Measurements from ENCODE around the gene FNDC3B. TPM values are rescaled to one million over a fixed set of nuclear protein-coding genes. Genes with fewer than 3 reads are reported as not detected.

FNDC3B gene
- total and polyA plus RNA-seq, 9 of the 15 experiments (the other 6 are each of a cell fraction or from before 2014, with no cell fraction given): 7.0 to 35.8 (median 16.2) TPM

GRCh38 chr3:172085557-172085895 lies 46.1 kb downstream of the FNDC3B start:
- POLR2A ChIA-PET: interaction anchor here (0.9 to 1.6 kb wide), 5 partner anchors 11 to 574 kb away, joined by 3 to 5 read pairs (median 4); no protein-coding TSS in a partner anchor
- intact Hi-C loops (cut with micrococcal nuclease): no loop called here
- H2AFZ ChIP-seq (ENCODE audit: low read depth, low read length): no peak overlapping the region
- peaks cover 32% of the 10 kb centered on the region for H3K36me3 ChIP-seq (ENCODE audit: control insufficient read depth, insufficient read depth, low read length)
- H4K20me1 ChIP-seq (replicated peaks; ENCODE audit: control insufficient read depth, insufficient read depth, low read length): no peaks in the 10 kb centered on the region
- DNase-seq (ENCODE audit: extremely low read depth in 1 of 4, low spot score in 3 of 4): no peak
- H3K4me3 ChIP-seq: no peak overlapping the region
- peaks cover 99% of the 10 kb centered on the region for H3K79me2 ChIP-seq (ENCODE audit: control insufficient read depth, insufficient read depth, low read length)
- CTCF ChIA-PET (ENCODE audit: low intra/inter-chr PET ratio): no interaction called here
- no peak for ATAC-seq
- no TSS peak for BruUV-seq (replicated peaks)
- in situ Hi-C loops (cut with MboI): no loop called here
- peaks cover 0 to 39% of the 10 kb centered on the region in 2 experiments; a peak in 3 of 5 replicates for H3K4me1 ChIP-seq (replicated peaks in 1 of 2; ENCODE audit: control insufficient read depth in 2 of 2, insufficient read depth in 2 of 2, low read length in 2 of 2)
- no peak overlapping the region for H3K27ac ChIP-seq (ENCODE audit: extremely low read depth, low read depth, low read length)
- no peaks in the 10 kb centered on the region for H3K9me1 ChIP-seq (ENCODE audit: control insufficient read depth, insufficient read depth, low read length)
- no peaks in the 10 kb centered on the region for H3K27me3 ChIP-seq (ENCODE audit: control insufficient read depth in 2 of 2, insufficient read depth in 2 of 2, low read length in 2 of 2)
- H3K9me3 ChIP-seq (replicated peaks; ENCODE audit: control insufficient read depth, insufficient read depth, low read depth, low read length): no peaks in the 10 kb centered on the region
- no peak for FAIRE-seq
- no peak overlapping the region for H3K9ac ChIP-seq (ENCODE audit: insufficient read depth in 1 of 2, low read depth in 2 of 2, low read length in 2 of 2)
- TF ChIP-seq MEF2D (tag; conservative IDR thresholded peaks at IDR 0.05; ENCODE audit: low read depth) (no peak), ZNF551 (CRISPR knock-in tag; IDR thresholded peaks at IDR 0.05) (no peak), GABPA (tag; conservative IDR thresholded peaks at IDR 0.05; ENCODE audit: low read depth) (no peak), CREBBP (IDR thresholded peaks at IDR 0.05; ENCODE audit: low read depth, low read length) (no peak), ZNF785 (CRISPR knock-in tag; IDR thresholded peaks at IDR 0.05) (no peak), PML (IDR thresholded peaks at IDR 0.05; ENCODE audit: low read length) (no peak), ZFP36 (IDR thresholded peaks at IDR 0.05; ENCODE audit: low read depth, low read length, partially characterized antibody) (no peak), GABPB2 (CRISPR knock-in tag; conservative IDR thresholded peaks at IDR 0.05) (no peak), ZEB2 (IDR thresholded peaks at IDR 0.05) (no peak), ILF3 (IDR thresholded peaks at IDR 0.05; ENCODE audit: borderline replicate concordance) (no peak), C11orf30 (IDR thresholded peaks at IDR 0.05; ENCODE audit: low read depth) (no peak), NCOA1 (IDR thresholded peaks at IDR 0.05; ENCODE audit: low read depth) (no peak), ZNF232 (CRISPR knock-in tag; IDR thresholded peaks at IDR 0.05) (no peak), SIX5 (IDR thresholded peaks at IDR 0.05; ENCODE audit: borderline replicate concordance in 1 of 2, insufficient read depth in 1 of 2, low read depth in 1 of 2, low read length in 2 of 2) (no peak)
- TF ChIP-seq, protein P1, sequence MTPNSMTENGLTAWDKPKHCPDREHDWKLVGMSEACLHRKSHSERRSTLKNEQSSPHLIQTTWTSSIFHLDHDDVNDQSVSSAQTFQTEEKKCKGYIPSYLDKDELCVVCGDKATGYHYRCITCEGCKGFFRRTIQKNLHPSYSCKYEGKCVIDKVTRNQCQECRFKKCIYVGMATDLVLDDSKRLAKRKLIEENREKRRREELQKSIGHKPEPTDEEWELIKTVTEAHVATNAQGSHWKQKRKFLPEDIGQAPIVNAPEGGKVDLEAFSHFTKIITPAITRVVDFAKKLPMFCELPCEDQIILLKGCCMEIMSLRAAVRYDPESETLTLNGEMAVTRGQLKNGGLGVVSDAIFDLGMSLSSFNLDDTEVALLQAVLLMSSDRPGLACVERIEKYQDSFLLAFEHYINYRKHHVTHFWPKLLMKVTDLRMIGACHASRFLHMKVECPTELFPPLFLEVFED (CRISPR knock-in tag; conservative IDR thresholded peaks at IDR 0.05): no peak
- TF ChIP-seq, protein P2, sequence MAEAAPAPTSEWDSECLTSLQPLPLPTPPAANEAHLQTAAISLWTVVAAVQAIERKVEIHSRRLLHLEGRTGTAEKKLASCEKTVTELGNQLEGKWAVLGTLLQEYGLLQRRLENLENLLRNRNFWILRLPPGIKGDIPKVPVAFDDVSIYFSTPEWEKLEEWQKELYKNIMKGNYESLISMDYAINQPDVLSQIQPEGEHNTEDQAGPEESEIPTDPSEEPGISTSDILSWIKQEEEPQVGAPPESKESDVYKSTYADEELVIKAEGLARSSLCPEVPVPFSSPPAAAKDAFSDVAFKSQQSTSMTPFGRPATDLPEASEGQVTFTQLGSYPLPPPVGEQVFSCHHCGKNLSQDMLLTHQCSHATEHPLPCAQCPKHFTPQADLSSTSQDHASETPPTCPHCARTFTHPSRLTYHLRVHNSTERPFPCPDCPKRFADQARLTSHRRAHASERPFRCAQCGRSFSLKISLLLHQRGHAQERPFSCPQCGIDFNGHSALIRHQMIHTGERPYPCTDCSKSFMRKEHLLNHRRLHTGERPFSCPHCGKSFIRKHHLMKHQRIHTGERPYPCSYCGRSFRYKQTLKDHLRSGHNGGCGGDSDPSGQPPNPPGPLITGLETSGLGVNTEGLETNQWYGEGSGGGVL (CRISPR knock-in tag; IDR thresholded peaks at IDR 0.05): no peak
- TF ChIP-seq, protein P3, sequence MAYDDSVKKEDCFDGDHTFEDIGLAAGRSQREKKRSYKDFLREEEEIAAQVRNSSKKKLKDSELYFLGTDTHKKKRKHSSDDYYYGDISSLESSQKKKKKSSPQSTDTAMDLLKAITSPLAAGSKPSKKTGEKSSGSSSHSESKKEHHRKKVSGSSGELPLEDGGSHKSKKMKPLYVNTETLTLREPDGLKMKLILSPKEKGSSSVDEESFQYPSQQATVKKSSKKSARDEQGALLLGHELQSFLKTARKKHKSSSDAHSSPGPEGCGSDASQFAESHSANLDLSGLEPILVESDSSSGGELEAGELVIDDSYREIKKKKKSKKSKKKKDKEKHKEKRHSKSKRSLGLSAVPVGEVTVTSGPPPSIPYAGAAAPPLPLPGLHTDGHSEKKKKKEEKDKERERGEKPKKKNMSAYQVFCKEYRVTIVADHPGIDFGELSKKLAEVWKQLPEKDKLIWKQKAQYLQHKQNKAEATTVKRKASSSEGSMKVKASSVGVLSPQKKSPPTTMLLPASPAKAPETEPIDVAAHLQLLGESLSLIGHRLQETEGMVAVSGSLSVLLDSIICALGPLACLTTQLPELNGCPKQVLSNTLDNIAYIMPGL (CRISPR knock-in tag; IDR thresholded peaks at IDR 0.05): no peak
- 83% methylated on average over 2 of the region's 2 CpGs for WGBS (ENCODE audit: insufficient coverage, low coverage, missing lambda C conversion rate)
- H3K4me2 ChIP-seq (ENCODE audit: insufficient read depth, low read length): no peak overlapping the region
